Ishikawa (cell line): ENCODE data around the gene COX7B2.

ENCODE experiments used
- EP300 ChIP-seq: IDR thresholded peaks from 2 replicates; pipeline ENCODE4 v1.6.1; 2012; ENCODE audit warnings: borderline replicate concordance
- YY1 ChIP-seq: IDR thresholded peaks from 2 replicates; pipeline ENCODE4 v1.6.1; 2012; ENCODE audit warnings: low read depth

- TF ChIP-seq EP300 (no peak), YY1 (no peak)
Measured at GRCh38 chr4:46889410-46889809, 19.6 kb downstream of the COX7B2 start.
